Neural cell (in vitro differentiated cells): ENCODE data around the gene IFITM10. TPM values are rescaled to one million over a fixed set of nuclear protein-coding genes. Genes with fewer than 3 reads are reported as not detected.

Experiments used
- H2AFZ ChIP-seq: fragments of 200-600, 300-800 bp; sonication (generic), shearing (Covaris generic); 2 replicates; pipeline ENCODE4 v1.6.0; 2014; ENCODE audit warnings: low read depth, mild to moderate bottlenecking, antibody characterized with exemption, low read length, moderate library complexity
- H3F3A ChIP-seq: fragments of 200-600 bp; shearing (Covaris generic); 2 replicates; pipeline ENCODE4 v1.6.1; 2016; ENCODE audit warnings: mild to moderate bottlenecking, moderate library complexity, mixed read lengths, antibody characterized with exemption, low read length; ENCODE audit not compliant: insufficient read depth, poor library complexity, severe bottlenecking
- H3K27ac ChIP-seq: fragments of 200-600, 300-800 bp; sonication (generic), shearing (Covaris generic); 2 replicates; pipeline ENCODE4 v1.5.1; 2014; ENCODE audit warnings: mild to moderate bottlenecking, low read length, moderate library complexity
- H3K27me3 ChIP-seq: fragments of 300-800, 200-600 bp; sonication (generic), shearing (Covaris generic); 2 replicates; pipeline ENCODE4 v1.6.0; 2014; ENCODE audit warnings: mild to moderate bottlenecking, low read depth, low read length, moderate library complexity; ENCODE audit not compliant: insufficient read depth
- H3K36me3 ChIP-seq: fragments of 300-800, 200-600 bp; sonication (generic), shearing (Covaris generic); 2 replicates; pipeline ENCODE4 v1.5.1; 2014; ENCODE audit warnings: mild to moderate bottlenecking, antibody characterized with exemption, low read length, moderate library complexity; ENCODE audit not compliant: insufficient read depth
- H3K4me2 ChIP-seq: fragments of 300-800, 200-600 bp; sonication (generic), shearing (Covaris generic); 2 replicates; pipeline ENCODE4 v1.6.0; 2014; ENCODE audit warnings: mild to moderate bottlenecking, low read length
- H3K4me3 ChIP-seq: fragments of 300-800, 200-600 bp; sonication (generic), shearing (Covaris generic); 2 replicates; pipeline ENCODE4 v1.5.1; 2014; ENCODE audit warnings: mild to moderate bottlenecking, low read length, moderate library complexity
- H3K79me2 ChIP-seq: fragments of 200-600 bp; shearing (Covaris generic); replicated peaks from 2 replicates; pipeline ENCODE4 v1.6.0; 2014; ENCODE audit warnings: mild to moderate bottlenecking, low read length, moderate library complexity; ENCODE audit not compliant: insufficient read depth
- H3K9ac ChIP-seq: fragments of 300-800, 200-600 bp; sonication (generic), shearing (Covaris generic); 2 replicates; pipeline ENCODE4 v1.6.1; 2016; ENCODE audit warnings: mild to moderate bottlenecking, low read length, mixed read lengths
- H3K9me2 ChIP-seq: fragments of 200-600 bp; shearing (Covaris generic); 2 replicates; pipeline ENCODE4 v1.6.1; 2016; ENCODE audit warnings: mild to moderate bottlenecking, low read length, mixed read lengths; ENCODE audit not compliant: insufficient read depth
- H3K9me3 ChIP-seq: fragments of 200-600, 300-800 bp; sonication (generic), shearing (Covaris generic); 2 replicates; pipeline ENCODE4 v1.6.1; 2016; ENCODE audit warnings: mild to moderate bottlenecking, mixed run types, low read length, moderate library complexity, mixed read lengths
- H4K20me1 ChIP-seq: fragments of 200-600 bp; shearing (Covaris generic); 2 replicates; pipeline ENCODE4 v1.6.1; 2016; ENCODE audit warnings: mild to moderate bottlenecking, mixed run types; ENCODE audit not compliant: insufficient read depth
- CTCF ChIP-seq: fragments of 450-650 bp; IDR thresholded peaks from 2 replicates; pipeline ENCODE4 v1.5.1; 2014; ENCODE audit warnings: antibody characterized with exemption, mild to moderate bottlenecking, moderate library complexity; ENCODE audit not compliant: poor library complexity, severe bottlenecking
- EP300 ChIP-seq: fragments of 450-650 bp; conservative IDR thresholded peaks from 2 replicates; pipeline ENCODE4 v1.6.1; 2014; ENCODE audit warnings: antibody characterized with exemption, mild to moderate bottlenecking, moderate library complexity; ENCODE audit not compliant: poor library complexity, severe bottlenecking
- EZH2 ChIP-seq: fragments of 200-600, 300-800 bp; shearing (Covaris generic), sonication (generic); IDR thresholded peaks from 2 replicates; pipeline ENCODE4 v1.6.1; 2014; ENCODE audit warnings: antibody characterized with exemption, low read length, borderline replicate concordance, mild to moderate bottlenecking; ENCODE audit not compliant: insufficient read depth, poor library complexity, severe bottlenecking
- MXI1 ChIP-seq: fragments of 450-650 bp; conservative IDR thresholded peaks from 2 replicates; pipeline ENCODE4 v1.6.1; 2014; ENCODE audit warnings: antibody characterized with exemption, mild to moderate bottlenecking; ENCODE audit not compliant: poor library complexity, severe bottlenecking
- POLR2AphosphoS5 ChIP-seq: IDR thresholded peaks from 2 replicates; pipeline ENCODE4 v1.6.1; 2012
- RAD21 ChIP-seq: fragments of 450-650 bp; conservative IDR thresholded peaks from 2 replicates; pipeline ENCODE4 v1.6.1; 2014; ENCODE audit warnings: antibody characterized with exemption, mild to moderate bottlenecking, moderate library complexity
- REST ChIP-seq: IDR thresholded peaks from 2 replicates; pipeline ENCODE4 v1.6.1; 2012; ENCODE audit warnings: borderline replicate concordance
- SMC3 ChIP-seq: fragments of 450-650 bp; conservative IDR thresholded peaks from 2 replicates; pipeline ENCODE4 v1.6.1; 2014; ENCODE audit warnings: antibody characterized with exemption, mild to moderate bottlenecking, moderate library complexity; ENCODE audit not compliant: poor library complexity
- TAF1 ChIP-seq: IDR thresholded peaks from 2 replicates; pipeline ENCODE4 v1.6.1; 2012; ENCODE audit warnings: low read depth
- polyA plus RNA-seq: library from polyadenylated mRNA; depleted of rRNA; stranded (reverse); fragments of >200 nt; gene quantifications from 2 replicates; pipeline ENCODE4 v1.2.3, GENCODE V29; 2014

The IFITM10 gene
- polyA plus RNA-seq, 1 donor from 2014 or later: 1.1 TPM

GRCh38 chr11:1759151-1759850 is 8.9 kb upstream of the IFITM10 start:
- TF ChIP-seq EZH2 (no peak), RAD21 (no peak), MXI1 (no peak), CTCF (no peak), SMC3 (no peak), TAF1 (no peak), REST (no peak), POLR2AphosphoS5 (no peak), EP300 (no peak)
- Histone ChIP-seq H3K27ac (no peak overlapping the region), H3K4me3 (no peak overlapping the region), H3K79me2 (peaks cover 8% of the 10 kb centered on the region), H4K20me1 (no peaks in the 10 kb centered on the region), H3F3A (no peaks in the 10 kb centered on the region), H3K27me3 (no peaks in the 10 kb centered on the region), H2AFZ (no peak overlapping the region), H3K36me3 (no peaks in the 10 kb centered on the region), H3K9me2 (no peaks in the 10 kb centered on the region), H3K4me2 (no peak overlapping the region), H3K9me3 (no peaks in the 10 kb centered on the region), H3K9ac (no peak overlapping the region)

GRCh38 chr11:1758611-1759150 is 8.3 kb upstream of the IFITM10 start:
- Histone ChIP-seq H3K27ac (no peak overlapping the region), H3K4me3 (no peak overlapping the region), H3K9ac (no peak overlapping the region)

More at GRCh38 chr11:1758611-1759150, 8.3 kb upstream of the IFITM10 start:
- no peaks in the 10 kb centered on the region for H3K9me3 ChIP-seq
- H3K9me2 ChIP-seq: no peaks in the 10 kb centered on the region
- H3K36me3 ChIP-seq: no peaks in the 10 kb centered on the region
- H3K79me2 ChIP-seq: peaks cover 6% of the 10 kb centered on the region
- H4K20me1 ChIP-seq: no peaks in the 10 kb centered on the region
- no peak overlapping the region for H2AFZ ChIP-seq
- H3K27me3 ChIP-seq: no peaks in the 10 kb centered on the region
- no peak overlapping the region for H3K4me2 ChIP-seq
- H3F3A ChIP-seq: no peaks in the 10 kb centered on the region
- TF ChIP-seq EZH2 (no peak), EP300 (no peak), MXI1 (no peak), TAF1 (no peak), CTCF (no peak), REST (no peak), RAD21 (no peak), POLR2AphosphoS5 (no peak), SMC3 (no peak)
